NCI-H345 treated with DMSO at 0.1 percent for 48 hours (cell line): Measurements from ENCODE around the gene TPCN2.
"Not testable (repeated sequence)": the region's sequence is repeated elsewhere in the genome, so short reads cannot be mapped to it uniquely, and the experiment has no call there.

Experiments
- DNase-seq: peaks from one replicate; lab custom pipeline; 2025; ENCODE audit not compliant: unreplicated experiment; lab: John Stamatoyannopoulos, UW

Gene TPCN2

DNA sequence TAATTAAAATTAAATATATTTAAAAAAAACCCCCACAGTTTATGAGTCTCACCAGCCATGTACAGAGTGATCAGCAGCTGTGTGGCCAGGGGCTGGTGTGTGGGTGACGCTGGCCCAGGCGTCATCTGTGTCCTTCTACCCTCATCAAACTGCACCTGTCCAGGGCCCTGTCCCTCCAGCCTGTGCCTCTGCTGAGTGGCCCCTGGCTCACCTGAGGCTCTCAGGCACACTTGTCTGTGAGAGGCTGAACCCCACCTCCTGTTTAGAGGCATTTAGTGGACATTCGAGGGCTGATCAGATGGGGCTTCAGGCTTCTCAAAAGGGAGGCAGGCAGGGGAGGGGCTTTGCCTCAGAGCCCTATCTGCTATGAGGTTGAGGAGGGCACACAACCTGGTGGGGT lies 77.1 kb downstream of the TPCN2 start:
- no peak for DNase-seq

DNA sequence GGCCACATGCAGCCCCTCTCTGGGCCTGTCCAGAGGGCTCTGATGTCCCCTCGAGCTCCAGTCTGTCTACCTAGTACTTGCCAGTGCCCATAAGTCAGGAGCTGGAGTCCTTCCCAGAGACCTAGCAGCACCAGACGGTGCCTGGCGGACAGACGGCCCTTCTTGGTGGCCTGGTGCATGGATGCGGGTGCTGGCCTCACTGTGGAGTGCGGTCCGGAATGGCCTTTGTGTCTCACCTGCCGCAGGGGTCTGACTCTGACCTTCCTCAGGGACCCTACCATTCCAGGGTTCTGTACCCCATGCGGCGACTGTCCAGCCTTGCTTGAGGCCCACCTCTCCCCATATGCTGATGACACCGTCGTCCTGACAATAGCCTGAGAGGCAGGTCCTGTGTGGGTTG lies 77.6 kb downstream of the TPCN2 start:
- no peak for DNase-seq

DNA sequence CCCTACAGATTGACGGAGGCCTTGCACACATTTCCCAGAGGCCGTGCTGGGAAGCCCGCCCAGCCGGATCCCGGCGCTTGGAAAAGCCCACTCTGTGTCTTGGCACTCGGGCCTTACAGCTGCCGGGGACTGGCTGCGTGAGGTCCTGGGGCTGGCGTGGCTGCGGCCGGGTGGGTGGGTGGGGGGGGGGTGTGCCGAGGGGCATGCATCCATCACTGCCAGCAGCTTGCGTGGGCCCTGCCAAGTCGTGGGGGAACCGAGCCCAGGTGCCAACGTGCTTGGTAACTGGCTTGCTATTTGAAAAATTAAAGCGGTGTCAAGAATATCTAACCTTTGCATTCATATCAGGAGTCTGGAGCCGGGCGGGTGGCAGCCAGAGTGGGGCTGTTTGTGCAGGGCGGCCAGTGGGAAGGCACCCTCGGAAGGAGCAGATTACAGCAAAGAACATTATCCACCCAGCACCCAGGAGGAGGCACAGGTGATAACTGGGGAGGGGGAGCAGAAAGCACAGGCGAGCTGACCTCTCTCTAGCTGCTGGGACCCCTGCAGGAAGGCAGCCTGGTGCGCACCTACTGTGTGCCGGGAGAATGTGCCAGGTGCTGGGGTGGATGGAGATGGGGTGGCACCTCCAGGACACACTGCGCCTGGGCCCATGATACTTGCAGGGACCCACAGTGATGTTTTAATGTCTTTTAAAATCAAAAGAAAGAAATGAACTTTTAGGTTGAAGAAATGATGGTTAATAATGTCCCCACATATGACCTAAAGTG lies 78.5 kb downstream of the TPCN2 start:
- DNase-seq, result no peak

DNA sequence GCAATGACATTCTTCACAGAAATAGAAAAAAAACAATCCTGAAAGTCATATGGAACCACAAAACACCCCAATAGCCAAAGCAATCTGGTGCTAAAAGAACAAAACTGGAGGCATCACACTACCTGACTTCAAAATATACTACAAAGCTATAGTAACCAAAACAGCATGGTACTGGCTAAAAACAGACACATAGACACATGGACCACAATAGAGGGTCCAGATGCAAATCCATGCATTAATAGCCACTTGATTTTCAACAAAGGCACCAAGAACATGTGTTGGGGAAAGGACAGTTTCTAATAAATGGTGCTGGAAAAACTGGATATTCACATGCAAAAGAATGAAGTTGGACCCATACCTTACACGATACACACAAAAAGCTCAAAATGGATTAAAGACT lies 79.2 kb downstream of the TPCN2 start:
- no peak for DNase-seq

DNA sequence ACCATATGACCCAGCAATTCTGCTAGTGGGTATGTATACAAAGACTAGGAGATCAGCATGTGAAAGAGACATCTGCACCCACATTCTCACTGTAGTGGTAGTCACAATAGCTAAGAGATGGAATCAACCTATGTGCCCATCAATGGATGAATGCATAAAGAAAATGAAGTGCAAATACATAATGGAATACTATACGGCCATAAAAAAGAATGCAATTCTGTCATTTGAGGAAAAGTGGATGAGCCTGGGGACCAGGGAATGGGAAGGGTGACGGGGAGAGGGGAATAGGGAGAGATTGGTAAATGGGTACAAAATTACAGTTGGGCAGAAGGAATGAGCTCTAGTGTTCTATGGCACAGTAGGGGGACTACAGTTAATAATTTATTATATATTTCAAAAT lies 80.3 kb downstream of the TPCN2 start:
- DNase-seq, result no peak

DNA sequence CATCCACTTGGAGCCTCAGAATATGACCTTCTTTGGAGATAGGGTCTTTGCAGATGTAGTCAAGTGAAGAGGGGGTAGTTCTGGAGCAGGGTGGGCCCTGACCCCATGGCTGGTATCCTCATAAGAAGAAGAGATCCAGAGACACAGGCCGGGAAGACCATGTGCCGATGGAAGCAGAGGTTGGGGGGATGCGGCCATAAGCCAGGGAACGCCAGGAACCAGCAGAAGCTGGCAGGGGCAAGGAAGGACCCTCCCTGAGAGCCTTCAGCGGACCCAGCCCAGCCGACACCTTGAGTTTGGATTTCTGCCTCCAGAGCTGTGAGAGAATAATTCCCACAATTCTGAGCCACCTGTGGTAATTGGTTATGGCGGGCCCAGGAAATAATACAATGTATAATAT lies 80.9 kb downstream of the TPCN2 start:
- DNase-seq, result no peak

DNA sequence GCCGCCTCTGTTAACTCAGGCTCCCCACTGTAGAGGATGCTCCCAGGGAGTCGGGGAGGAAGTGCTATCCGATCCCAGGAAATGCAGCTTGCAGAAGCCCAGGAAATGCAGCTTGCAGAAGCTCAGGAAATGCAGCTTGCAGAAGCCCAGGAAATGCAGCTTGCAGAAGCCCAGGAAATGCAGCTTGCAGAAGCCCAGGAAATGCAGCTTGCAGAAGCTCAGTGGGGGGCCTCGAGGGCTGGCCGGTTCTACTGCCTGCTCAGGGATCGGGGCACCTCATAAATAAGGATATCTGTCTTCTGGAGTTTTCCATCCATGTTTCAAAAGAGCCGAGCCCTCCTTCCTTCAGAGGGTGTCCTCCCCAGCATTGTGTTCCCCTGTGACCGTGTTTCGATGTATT lies 81.9 kb downstream of the TPCN2 start:
- no peak for DNase-seq

DNA sequence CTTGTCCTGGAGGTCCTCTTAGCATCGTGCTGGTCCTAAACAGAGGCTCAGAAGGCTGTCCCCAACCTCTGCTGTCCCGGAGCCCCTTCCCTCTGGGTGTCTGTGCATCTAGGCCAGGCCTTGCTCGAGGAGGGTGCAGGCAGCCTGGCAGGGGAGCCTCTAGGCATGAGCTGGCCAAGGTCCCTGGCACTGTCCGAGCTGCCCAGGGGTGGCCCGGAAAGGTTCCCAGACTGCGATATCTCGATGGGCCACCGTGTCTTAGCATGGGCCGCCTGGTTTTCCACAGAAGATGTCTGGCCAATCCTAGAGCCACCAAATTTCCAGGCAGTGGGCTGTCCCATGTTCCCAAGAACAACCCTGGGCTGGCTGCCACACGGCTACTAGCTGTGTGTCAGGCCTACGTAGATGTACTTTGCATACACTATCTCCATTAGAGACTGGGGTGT lies 82.4 kb downstream of the TPCN2 start:
- no peak for DNase-seq

DNA sequence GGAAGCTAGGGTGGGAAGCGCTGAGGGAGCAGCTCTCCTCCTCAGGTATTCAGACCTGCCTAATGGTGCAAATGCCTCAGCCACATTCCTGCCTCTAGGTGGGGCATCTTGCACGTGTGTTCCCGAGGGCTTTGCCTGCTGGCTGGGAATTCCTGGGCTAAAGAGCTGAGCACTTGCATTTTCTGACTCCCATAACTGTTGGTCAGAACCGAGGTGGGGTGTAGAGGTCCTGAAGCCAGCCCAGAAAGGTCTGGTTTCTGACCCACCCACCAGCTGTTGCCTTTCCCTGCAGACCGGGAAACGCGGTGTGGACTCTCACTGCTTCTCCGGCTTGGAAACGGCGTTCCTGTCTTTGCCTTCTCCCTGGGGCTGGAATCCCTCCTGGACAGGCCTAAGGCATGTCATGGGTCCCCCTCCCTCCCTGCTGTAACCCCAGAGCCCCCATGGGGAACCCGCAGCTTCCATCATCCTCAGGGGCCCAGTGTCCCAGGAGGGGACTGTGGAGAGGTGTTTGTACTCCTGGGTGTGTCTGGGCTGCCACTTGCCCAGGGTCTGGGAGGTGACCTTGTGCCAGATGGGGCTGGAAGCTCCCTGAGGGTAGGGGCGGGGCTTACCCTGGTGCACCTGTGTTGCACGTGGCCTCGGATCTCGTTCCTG lies 83.0 kb downstream of the TPCN2 start:
- peak; percentile 8 for DNase-seq

DNA sequence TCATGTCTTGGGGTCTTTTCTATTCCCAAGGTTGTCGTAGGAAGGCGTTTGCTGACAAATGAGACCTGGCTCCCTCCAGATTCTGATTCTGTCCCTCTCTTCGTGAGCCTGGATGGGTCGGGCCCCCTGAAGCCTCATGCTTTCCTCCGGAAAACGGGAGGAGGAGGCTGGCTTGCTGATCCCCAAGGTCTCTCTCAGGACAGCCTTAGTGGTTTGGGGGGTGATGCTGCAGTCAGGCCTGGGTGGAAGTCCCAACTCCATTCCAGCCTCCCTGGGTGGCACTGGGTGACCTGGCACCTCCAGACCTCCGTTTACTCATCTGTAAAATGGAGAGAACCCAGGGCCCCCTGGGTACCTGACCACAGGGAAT lies 83.6 kb downstream of the TPCN2 start:
- DNase-seq, result no peak

DNA sequence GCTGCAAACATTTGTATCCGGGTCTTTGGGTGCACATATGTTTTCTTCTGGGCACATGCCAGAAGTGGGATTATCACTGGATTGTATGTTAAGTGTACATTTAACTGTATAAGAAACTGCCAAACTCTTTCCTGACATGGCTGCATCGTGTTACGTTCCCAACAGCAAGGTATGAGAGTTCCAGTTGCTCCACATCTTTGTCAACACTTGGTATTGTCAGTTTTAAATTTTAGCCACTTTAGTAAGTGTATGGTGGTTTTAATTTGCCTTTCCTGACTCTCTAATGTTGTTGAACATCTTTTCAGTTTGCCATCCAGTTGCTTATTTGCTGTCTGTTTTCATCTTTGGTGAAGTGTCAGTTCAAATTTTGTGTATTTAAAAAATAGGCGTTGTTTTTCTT lies 84.5 kb downstream of the TPCN2 start:
- no peak for DNase-seq

DNA sequence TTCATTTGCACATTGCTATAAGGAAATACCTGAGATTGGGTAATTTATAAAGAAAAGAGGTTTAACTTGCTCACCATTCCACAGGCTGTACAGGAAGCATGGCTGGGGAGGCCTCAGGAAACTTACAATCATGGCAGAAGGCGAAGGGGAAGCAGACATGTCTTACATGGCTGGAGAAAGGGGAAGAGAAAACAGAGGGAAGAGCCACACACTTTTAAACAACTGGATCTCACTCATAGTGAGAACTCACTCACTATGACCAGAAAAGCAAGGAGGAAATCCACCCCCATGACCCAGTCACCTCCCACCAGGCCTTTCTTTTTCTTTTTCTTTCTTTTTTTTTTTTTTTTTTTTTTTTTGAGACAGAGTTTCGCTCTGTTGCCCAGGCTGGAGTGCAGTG lies 85.5 kb downstream of the TPCN2 start:
- not testable (repeated sequence) for DNase-seq

DNA sequence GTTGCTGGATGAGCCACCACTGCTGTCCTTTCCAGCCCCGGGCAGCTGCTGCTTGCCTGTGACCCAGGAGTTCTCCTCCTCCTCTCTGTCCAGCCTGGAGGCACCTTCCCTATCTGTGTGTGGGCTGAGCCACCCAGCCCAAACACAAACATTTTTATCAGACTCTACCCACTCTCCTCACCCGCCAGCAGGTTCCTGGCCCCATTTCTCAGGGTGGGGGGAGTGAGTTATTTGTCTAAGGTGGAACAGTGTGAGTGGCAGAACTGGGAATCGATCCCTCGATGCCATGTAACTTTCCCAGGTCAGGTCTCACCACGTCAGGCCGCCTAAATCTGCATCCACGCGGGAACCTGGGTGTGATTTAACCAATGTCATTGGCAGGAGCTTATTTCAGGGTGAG lies 86.2 kb downstream of the TPCN2 start:
- no peak for DNase-seq

DNA sequence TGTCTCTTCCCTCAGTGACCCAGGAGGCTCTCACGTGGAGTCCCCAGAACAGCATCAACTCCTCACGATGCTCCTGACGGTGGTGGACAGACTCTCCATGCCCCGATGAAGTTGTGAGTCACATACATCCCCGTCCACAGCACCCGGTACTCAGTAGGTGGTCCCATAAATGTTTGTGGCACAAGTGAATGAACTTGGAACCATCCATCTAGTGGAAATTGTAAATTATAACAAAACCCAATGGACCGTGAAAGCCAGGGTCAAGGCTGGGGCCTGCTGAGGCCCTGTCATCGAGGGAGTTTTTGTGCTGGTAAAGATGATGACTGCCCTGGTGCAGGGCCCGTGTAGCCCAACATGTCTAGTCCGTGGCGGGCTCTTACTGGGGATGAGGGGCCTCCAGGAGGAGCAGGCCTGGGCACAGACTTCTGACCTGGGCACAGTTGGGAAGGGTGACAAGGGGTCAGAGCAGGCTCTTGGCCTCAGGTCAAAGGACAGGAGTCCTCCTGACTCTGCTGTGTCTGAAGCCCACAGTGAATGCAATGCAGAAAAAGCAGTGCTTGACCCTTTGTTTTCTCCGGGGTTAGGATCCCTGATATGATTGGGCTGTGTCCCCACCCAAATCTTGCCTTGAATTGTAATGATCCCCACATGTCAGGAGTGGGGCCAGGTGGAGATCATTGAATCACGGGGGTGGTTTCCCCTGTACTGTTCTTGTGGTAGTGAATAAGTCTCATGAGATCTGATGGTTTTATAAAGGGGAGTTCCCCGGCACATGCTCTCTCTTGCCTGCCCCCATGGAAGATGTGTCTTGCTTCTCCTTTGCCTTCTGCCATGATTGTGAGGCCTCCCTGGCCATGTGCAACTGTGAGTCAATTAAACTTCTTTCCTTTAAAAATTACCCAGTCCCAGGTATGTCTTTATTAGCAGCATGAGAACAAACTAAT lies 87.0 kb downstream of the TPCN2 start:
- DNase-seq, result no peak

DNA sequence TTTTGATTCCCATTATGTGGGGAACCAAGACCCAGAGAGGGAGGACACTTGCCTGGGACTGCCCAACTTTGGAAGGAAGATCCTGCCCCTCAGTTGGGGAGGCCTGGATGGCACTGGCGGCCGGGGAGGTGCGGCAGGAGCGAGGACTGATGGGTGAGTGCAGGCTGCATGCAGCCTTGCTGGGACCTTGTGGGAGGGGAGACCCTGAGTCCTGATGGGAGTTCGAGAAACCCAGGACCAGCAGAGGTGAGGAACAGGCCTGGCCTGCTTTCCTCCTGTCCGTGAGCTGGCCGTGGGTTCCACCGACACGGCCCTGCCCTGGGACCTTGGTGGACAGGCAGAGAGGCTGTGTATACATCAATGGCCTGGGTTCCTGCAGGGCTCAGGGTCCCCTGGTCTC lies 87.7 kb downstream of the TPCN2 start:
- no peak for DNase-seq

DNA sequence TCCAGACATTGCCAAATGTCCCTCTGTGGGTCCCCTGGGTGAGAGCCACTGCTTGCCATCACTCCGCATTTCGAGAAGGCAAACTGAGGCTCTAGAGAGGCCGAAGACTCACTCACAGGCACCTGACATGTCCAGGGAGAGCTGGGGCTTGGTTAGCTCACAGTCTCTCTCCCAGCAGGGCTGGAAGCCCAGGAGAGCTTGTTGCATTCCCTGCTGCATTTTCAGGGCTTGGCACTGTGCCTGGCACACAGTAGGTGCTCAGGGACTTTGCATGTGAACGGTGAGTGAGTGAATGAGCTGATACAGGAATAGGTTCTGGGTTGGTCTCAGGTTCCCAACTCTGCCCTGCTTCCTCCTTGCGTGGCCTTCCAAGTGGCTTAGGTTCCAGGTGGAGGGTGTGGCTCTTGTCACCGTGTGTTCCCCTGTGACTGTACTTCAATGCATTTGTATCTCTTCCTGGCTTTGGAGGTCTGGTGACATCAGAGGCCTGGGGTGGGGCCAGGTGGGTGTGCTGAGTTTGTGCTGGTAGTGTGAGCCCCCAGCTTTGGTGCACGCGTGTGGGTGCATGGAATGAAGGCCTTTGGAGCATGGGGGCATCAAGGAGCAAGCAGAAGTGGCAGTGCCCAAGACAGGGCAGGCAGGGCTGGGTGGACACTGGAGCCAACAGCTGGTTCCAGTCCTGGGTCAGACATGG lies 88.6 kb downstream of the TPCN2 start:
- DNase-seq, result no peak

DNA sequence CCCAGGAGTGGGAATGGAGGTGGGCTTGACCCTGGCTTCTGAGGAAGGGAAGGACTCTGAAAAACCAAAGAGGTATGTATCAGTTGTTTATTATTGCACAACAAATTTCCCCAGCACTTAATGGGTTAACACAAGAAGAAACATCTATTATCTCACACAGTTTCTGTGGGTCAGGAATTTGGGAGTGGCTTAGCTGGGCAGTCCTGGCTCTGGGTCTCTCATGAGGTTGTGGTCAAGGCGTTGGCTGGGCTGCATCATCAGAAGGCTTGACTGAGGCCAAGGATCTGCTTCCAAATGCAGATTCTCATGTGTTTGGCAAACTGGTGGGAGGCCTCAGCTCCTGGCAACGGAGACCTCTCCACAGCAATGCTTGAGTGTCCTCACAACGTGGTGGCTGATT lies 89.5 kb downstream of the TPCN2 start:
- no peak for DNase-seq

DNA sequence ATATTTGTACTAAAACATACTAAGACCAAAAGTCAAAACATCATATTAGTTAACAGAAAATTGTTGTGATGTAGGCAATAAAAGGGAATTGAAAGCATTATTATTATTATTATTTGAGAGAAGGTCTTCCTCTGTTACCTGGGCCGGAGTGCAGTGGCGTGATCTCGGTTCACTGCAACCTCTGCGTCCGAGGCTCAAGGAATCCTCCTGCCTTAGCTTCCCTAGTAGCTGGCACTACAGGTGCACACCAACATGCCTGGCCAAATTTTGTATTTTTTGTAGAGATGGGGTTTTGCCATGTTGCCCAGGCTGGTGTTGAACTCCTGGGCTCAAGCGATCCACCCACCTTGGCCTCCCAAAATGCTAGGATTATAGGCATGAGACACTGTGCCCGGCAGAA lies 91.4 kb downstream of the TPCN2 start:
- not testable (repeated sequence) for DNase-seq

DNA sequence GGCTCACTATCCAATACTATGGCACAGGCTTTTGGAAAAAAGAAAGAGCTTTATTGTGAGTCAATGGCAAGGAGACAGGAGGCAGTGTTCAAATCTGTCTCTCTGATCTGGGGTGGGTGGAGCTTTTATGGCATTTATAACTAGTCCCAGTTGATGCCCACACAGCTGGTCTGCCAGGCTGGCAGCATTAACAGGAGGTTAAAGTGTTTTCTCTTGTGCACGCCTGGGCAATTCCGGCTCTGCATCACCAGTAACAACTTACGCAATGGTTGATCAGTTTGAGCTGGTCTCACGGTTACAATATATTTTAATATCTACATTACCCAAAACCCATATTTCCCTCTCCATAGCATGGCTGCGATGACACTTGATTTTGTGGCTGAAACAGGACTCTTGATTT lies 91.9 kb downstream of the TPCN2 start:
- no peak for DNase-seq

DNA sequence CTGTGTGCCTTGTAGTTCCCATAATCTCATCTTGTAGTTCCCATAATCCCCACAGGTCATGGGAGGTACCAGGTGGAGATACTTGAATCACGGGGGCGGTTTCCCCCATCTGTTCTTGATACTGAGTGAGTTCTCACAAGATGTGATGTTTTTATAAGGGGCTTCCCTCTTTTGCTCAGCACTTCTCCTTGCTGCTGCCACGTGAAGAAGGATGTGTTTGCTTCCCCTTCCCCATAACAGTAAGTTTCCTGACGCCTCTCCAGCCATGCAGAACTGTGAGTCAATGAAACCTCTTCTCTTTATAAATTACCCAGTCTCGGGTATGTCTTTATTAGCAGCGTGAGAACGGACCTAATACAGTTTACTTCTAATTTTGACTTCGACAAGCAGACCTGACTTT lies 93.0 kb downstream of the TPCN2 start:
- DNase-seq, result no peak

DNA sequence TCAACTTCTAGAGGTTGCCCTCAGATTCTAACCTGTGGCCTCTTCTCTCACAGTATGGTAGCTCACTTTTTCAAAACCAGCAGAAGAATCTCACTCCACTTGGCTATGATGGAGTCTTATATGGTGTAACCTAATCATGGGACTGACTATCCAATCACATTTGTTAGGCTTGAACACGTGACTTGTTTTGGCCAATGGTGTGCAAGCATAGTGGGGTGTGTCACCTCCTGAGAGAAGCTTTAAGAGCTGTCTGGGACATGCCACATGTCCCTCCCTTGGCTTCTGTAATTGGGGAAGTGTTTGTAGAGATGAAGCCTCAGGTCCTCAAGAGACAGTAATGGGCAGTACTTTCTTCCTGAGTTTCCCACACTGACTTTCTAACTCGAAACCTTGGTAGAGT lies 94.2 kb downstream of the TPCN2 start:
- DNase-seq, result no peak
